Activated T-cell treated with anti-CD3 and anti-CD28 coated beads for 48 hours (primary cell): ENCODE measurements around the gene SLC38A1.
"Not testable (repeated sequence)": the region's sequence is repeated elsewhere in the genome, so short reads cannot be mapped to it uniquely, and the experiment has no call there.

ENCODE experiments used
- DNase-seq: peaks from one replicate; pipeline ENCODE4 v3.0.0-alpha.2; 2020; ENCODE audit warnings: low read depth

SLC38A1 gene

GRCh38 chr12:46207644-46208043 is 61.2 kb downstream of the SLC38A1 start:
- no peak for DNase-seq

GRCh38 chr12:46206471-46206870 is 62.4 kb downstream of the SLC38A1 start:
- no peak for DNase-seq

- no peak for DNase-seq
Measured at GRCh38 chr12:46205294-46205693, 63.5 kb downstream of the SLC38A1 start.

GRCh38 chr12:46201284-46201789 is 67.5 kb downstream of the SLC38A1 start:
- DNase-seq: no peak

GRCh38 chr12:46200551-46200950 is 68.3 kb downstream of the SLC38A1 start:
- DNase-seq: no peak

DNA sequence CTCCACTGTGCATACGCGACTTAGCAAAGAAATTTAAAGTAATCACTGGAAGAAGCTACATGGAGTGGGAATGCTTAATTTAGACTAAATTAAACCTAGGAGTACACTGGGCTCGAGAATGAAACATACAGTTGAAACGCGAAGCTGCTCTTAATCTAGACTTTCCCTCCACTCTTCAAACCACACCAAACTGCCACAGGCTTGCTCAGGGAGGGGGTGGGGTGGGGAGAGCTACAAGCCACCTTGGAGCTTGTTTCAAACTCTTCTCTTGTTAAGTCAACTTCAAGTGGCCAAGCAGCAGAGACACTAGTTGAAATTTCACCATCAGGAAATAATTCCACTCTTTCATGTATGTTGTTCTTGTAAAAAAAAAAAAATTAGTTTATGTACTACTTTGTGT is 69.9 kb downstream of the SLC38A1 start:
- no peak for DNase-seq

DNA sequence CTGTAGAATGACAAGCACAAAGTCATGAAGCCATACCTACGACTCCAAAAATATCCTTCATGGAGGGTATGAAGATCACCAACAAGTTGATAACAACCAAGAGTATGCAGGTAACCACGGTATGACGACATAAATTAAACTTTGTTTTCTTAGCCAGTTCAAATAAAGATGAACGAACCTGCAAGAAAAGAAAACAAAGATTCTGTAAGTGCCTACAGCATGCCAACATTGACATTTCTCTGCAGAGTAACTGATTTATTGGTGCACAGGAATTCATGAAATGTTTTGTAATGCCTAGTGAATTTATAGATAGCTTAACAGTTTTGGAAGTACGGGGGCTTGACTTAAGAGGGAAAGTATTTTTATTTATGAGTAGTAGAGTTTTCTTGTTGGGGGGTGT is 71.0 kb downstream of the SLC38A1 start:
- no peak for DNase-seq

GRCh38 chr12:46190533-46190932 is 78.3 kb downstream of the SLC38A1 start:
- DNase-seq: not testable (repeated sequence)

DNA sequence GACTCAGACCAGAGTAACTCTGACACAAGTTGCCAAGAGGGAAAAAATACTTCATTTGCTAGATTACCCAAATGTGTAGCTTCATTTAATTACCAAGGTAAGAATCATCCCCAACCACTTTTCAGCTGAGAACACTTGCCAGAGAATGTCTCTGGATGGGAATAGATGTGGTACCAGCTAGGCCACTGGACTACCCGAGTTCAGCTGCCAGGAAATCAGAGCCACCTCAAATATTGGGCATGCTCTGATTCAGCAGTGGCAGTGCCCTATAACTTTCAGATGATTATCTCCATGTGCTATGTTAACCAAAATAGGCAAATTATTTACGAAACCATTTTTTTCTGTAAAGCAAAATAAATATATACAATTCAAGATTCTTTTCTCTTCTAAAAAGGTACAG is 80.7 kb downstream of the SLC38A1 start:
- no peak for DNase-seq

- DNase-seq: no peak
Measured at GRCh38 chr12:46187023-46187422, 81.8 kb downstream of the SLC38A1 start.

- no peak for DNase-seq
Measured at GRCh38 chr12:46186088-46186487, 82.8 kb downstream of the SLC38A1 start.

GRCh38 chr12:46185686-46186085 is 83.2 kb downstream of the SLC38A1 start:
- no peak for DNase-seq

DNA sequence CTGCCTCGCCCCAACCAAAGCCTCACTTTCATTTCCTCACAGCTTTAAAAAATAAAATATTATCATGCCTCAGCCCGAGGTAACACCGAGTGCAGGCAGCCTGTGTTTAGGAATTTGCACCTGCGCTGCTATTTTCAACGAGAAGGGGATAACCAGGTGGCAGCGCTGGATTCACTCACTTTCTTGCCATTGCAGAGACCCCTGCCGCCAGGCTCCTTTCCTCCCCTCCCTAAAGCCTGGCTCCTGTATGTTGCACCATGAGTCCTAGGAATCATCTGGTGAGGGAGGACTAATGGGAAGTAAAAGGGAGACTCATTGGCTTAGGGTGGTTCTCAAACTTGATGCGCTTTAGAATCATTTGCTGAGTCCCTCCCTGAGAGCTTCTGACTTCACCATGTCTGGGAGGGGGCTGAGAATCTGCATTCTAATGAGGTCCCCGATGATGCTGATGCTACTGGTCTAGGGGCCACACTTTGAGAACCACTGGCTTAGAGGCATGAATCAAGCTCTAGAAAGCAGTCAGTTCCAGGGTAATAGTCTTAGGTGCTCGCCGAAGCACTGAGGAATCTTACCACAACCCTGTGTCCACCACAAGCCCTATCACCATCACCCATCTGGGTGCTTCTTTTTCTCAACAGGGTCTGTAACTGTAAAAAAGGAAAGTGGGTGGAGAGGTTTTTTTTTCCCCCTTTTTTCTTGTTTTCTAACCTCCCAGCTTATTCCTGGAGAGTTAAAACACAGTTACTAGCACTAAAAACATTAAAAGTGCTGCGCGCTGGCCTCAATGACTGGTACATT is 83.8 kb downstream of the SLC38A1 start:
- DNase-seq: no peak

GRCh38 chr12:46183112-46183511 is 85.7 kb downstream of the SLC38A1 start:
- DNase-seq: no peak

GRCh38 chr12:46181465-46181864 is 87.4 kb downstream of the SLC38A1 start:
- no peak for DNase-seq

- no peak for DNase-seq
Measured at GRCh38 chr12:46179693-46180452, 89.0 kb downstream of the SLC38A1 start.

DNA sequence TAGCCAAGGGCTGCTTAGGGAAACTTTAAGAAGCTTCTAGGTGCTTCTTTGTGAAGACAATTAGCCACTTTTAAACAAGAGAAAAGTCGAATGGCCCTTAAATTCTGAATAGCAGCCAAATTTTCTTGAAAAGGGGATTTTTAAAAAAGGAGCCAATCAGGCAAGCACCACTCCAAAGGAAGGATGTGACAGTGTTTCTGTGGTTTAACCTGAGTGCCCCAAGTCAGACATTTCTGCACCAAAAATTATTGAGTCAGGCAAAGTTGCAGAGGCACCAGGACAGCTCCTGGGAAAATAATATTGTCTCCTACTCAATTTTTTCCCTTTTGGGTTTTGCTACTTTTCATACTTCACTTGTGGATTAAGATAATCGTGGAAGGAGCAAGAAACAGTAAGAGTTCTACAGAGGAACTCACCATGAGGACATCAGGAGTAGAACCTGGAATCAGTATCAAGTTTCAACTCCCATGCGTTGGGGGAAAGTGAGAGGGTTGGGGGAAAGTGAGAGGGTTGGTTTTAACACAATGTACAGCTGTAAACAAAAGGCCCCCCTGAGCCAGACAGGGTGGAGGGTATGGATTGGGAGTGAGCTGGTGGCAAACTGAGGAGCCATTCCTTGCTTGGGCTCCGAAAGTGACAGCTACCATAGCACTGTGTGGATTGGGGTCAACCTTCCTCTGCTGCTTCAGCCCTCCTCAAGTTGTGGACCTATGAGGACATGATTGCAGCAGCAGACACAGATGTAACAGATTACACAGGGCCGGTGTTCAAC is 90.8 kb downstream of the SLC38A1 start:
- DNase-seq: no peak

GRCh38 chr12:46177025-46177424 is 91.8 kb downstream of the SLC38A1 start:
- DNase-seq: no peak

- DNase-seq: no peak
Measured at GRCh38 chr12:46174919-46175318, 93.9 kb downstream of the SLC38A1 start.

- DNase-seq: no peak
Measured at GRCh38 chr12:46174061-46174662, 94.7 kb downstream of the SLC38A1 start.

GRCh38 chr12:46168426-46168825 is 100.4 kb downstream of the SLC38A1 start:
- DNase-seq: no peak

- DNase-seq: no peak
Measured at GRCh38 chr12:46167412-46167811, 101.4 kb downstream of the SLC38A1 start.
